SJCRH30 (cell line): ENCODE data around the gene NT5M. TPM values are rescaled to one million over a fixed set of nuclear protein-coding genes. Genes with fewer than 3 reads are reported as not detected.
"Not testable (repeated sequence)": the region's sequence is repeated elsewhere in the genome, so short reads cannot be mapped to it uniquely, and the experiment has no call there.

ENCODE experiments used
- DNase-seq, 2 experiments: peaks; one replicate each; pipeline ENCODE4 v3.0.0-alpha.2; 2015 to 2020
- H3K27ac ChIP-seq: fragments of 250-450 bp; sonication (Bioruptor Pico); 2 replicates; pipeline ENCODE4 v1.5.1; 2020; ENCODE audit warnings: mild to moderate bottlenecking, moderate library complexity
- H3K27me3 ChIP-seq: fragments of 250-450 bp; sonication (Bioruptor Pico); 2 replicates; pipeline ENCODE4 v1.5.1; 2020; ENCODE audit warnings: mild to moderate bottlenecking, moderate library complexity
- H3K36me3 ChIP-seq: fragments of 250-450 bp; sonication (Bioruptor Pico); 2 replicates; pipeline ENCODE4 v1.5.1; 2020; ENCODE audit warnings: mild to moderate bottlenecking, moderate library complexity
- H3K4me1 ChIP-seq: fragments of 250-450 bp; sonication (Bioruptor Pico); 2 replicates; pipeline ENCODE4 v1.5.1; 2020; ENCODE audit warnings: mild to moderate bottlenecking, moderate library complexity
- H3K4me3 ChIP-seq: fragments of 250-450 bp; sonication (Bioruptor Pico); 2 replicates; pipeline ENCODE4 v1.5.1; 2020; ENCODE audit warnings: mild to moderate bottlenecking, moderate library complexity
- H3K9me3 ChIP-seq: fragments of 250-450 bp; sonication (Bioruptor Pico); replicated peaks from 2 replicates; pipeline ENCODE4 v1.5.1; 2020; ENCODE audit warnings: mild to moderate bottlenecking, moderate library complexity
- total RNA-seq: library from RNA; depleted of rRNA; stranded (reverse); fragments of >200 nt; shearing (Covaris generic); gene quantifications from 2 replicates; pipeline ENCODE4 v1.2.3, GENCODE V29; 2014; rRNA removed

Gene NT5M
- 4.2 and 4.4 TPM in 2 replicates for total RNA-seq

DNA sequence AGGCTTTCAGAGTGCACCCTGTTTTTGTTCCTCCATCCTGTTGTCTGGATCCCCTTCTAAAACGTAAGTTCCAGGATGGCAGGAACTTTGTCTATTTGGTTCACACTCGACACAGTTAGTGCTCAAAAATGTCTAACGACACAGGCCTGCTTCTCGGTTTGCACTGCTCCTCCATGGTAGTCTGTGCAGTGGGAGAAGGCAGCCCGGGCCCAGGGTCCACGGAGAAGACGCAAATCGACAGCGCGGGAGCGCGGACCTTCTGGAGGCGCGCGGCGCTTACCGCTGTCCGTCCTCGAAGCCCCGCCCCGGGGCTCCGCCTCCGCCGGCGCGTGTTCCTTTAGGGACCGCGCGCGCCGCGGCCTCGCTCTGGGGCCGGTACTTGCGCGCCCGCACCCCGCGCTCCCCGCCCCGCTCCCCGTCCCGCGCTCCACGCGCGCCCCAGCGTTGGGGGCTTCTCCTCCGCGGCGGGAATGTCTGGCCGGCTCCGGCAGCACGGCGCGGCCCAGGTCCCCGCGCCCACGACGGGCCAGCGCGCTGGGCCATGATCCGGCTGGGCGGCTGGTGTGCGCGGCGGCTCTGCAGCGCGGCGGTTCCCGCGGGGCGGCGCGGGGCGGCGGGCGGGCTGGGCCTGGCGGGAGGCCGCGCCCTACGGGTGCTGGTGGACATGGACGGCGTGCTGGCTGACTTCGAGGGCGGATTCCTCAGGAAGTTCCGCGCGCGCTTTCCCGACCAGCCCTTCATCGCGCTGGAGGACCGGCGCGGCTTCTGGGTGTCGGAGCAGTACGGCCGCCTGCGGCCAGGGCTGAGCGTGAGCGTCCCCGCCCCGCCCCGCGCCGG is at the start of gene NT5M:
Gene NT5M, plus strand, starts transcription at position 364 of the 837 bp plus-strand sequence. Its CDS starts 178 bp downstream, at position 542.
- peaks cover 18% of the 10 kb centered on the region for H3K4me1 ChIP-seq
- no peaks in the 10 kb centered on the region for H3K9me3 ChIP-seq
- peak within 1 kb of the TSS; percentile 63 for H3K4me3 ChIP-seq
- no peak within 1 kb of the TSS; the same call in 1 of the 2 replicates for H3K27ac ChIP-seq
- no peaks in the 10 kb centered on the region for H3K27me3 ChIP-seq
- no peaks in the 10 kb centered on the region for H3K36me3 ChIP-seq
- peak; percentile 92 to 96 for DNase-seq

DNA sequence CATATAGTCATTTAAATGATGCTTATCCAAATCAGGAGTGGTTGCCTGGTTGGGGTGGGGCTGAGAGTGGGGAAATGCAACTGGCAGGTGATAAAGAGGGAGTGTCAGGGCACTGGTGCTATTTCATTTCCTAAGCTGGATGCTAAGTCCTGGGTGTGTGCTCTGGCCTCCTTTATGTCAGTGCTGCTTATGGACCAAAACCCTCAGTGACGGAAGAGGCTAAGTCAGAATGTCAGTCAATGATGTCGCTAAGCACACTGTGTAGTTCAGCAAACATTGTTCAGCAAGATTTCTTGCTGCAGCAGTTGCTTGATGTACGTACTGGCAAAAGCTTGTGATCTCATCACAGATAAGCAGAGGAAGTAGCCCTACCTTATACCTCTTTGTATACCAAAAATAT is 49.8 kb upstream of the NT5M start:
- Histone ChIP-seq H3K4me1 (no peaks in the 10 kb centered on the region), H3K36me3 (peaks cover 91% of the 10 kb centered on the region), H3K9me3 (no peaks in the 10 kb centered on the region), H3K27me3 (no peaks in the 10 kb centered on the region), H3K27ac (no peak overlapping the region), H3K4me3 (no peak overlapping the region)
- no peak for DNase-seq

DNA sequence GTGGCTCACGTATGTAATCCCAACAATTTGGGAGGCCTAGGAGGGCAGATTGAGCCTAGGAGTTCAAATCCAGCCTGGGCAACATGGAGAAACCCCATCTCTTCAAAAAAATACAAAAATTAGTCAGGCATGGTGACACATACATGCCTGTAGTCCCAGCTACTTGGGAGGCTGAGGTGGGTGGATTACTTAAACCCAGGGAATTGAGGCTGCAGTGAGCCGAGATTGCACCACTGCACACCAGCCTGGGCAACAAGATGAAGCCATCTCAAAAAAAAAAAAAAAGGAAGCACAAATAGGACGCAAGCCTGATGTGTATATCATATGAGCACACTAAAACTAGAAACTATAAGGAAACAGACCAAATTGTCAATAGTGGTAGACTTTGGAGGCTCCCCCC is 49.1 kb upstream of the NT5M start:
- Histone ChIP-seq H3K9me3 (no peaks in the 10 kb centered on the region), H3K27me3 (no peaks in the 10 kb centered on the region), H3K36me3 (peaks cover 91% of the 10 kb centered on the region), H3K4me3 (no peak overlapping the region), H3K27ac (no peak overlapping the region), H3K4me1 (no peaks in the 10 kb centered on the region)
- no peak for DNase-seq

DNA sequence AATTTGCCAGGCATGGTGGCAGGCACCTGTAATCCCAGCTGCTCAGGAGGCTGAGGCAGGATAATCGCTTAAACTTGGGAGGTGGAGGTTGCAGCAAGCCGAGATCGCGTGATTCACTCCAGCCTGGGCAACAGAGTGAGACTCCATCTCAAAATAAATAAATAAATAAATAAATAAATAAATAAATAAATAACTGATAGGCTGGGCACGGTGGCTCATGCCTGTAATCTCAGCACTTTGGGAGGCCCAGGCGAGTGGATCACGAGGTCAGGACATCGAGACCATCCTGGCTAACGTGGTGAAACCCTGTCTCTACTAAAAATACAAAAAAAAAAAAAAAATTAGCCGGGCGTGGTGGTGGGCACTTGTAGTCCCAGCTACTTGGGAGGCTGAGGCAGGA is 47.5 kb upstream of the NT5M start:
- not testable (repeated sequence) for H3K27me3 ChIP-seq, H3K4me3 ChIP-seq, H3K27ac ChIP-seq, H3K9me3 ChIP-seq, DNase-seq, H3K4me1 ChIP-seq
- peaks cover 91% of the 10 kb centered on the region for H3K36me3 ChIP-seq

DNA sequence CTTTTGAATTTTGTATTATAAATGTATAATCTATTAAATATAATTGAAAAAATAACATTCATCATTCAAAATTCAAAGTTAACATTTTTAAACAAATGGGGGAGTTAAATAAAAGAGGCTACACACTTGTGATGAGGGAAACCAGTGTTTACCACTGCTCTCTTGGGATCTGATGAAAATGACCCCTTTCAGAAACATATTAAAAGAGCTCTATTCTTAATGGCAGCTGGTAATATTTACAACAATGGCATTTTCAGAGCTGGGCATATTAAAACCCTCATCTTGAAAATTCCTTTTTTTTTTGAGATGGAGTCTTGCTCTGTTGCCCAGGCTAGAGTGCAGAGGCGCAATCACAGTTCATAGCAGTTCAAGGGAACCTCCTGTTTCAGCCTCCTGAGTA is 46.9 kb upstream of the NT5M start:
- no peak for DNase-seq
- H3K27ac ChIP-seq, result no peak overlapping the region
- H3K27me3 ChIP-seq, result no peaks in the 10 kb centered on the region
- H3K4me1 ChIP-seq, result no peaks in the 10 kb centered on the region
- H3K36me3 ChIP-seq, result peaks cover 91% of the 10 kb centered on the region
- no peaks in the 10 kb centered on the region for H3K9me3 ChIP-seq
- H3K4me3 ChIP-seq, result no peak overlapping the region

DNA sequence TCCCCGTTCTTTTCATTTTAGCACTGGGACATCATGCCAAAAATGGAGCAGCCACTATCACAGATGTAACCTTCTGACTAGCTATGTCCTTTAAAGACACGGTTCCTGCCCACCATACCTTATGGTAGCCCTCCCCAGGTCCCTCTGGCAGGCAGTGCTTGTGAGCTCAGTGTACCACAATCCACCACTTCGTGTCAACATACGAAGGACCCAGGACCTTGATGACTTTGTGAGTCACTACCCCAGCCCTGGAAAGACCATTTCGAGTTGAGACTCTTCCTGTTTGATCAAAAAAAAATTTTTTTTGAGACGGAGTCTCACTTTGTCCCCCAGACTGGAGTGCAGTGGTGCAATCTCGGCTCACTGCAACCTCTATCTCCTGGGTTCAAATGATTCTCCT is 45.2 kb upstream of the NT5M start:
- no peaks in the 10 kb centered on the region for H3K27me3 ChIP-seq
- H3K4me1 ChIP-seq, result no peaks in the 10 kb centered on the region
- no peak overlapping the region for H3K27ac ChIP-seq
- no peak for DNase-seq
- peaks cover 96% of the 10 kb centered on the region for H3K36me3 ChIP-seq
- no peak overlapping the region for H3K4me3 ChIP-seq
- no peaks in the 10 kb centered on the region for H3K9me3 ChIP-seq

DNA sequence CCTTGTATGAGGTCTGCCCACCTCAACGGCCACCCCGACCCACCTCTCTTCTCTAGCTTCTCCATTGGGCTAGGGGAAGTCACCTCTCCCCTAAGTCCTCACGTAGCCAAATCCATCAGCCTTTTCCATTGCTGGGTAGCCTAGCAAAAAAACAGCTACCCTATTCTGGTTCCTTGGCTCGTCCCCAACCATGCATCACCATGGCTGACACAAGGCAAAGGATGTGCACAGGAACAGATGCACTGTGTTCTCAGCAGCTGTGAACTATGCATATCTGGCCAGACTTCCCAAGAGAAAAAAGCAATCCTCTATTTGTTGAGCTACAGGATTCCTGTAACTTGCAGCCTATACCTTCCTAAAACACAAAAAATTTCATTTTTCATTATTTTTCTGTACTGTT is 44.2 kb upstream of the NT5M start:
- no peak for DNase-seq
- Histone ChIP-seq H3K4me1 (no peaks in the 10 kb centered on the region), H3K27ac (no peak overlapping the region), H3K4me3 (no peak overlapping the region), H3K36me3 (peaks cover 92% of the 10 kb centered on the region), H3K27me3 (no peaks in the 10 kb centered on the region), H3K9me3 (no peaks in the 10 kb centered on the region)

DNA sequence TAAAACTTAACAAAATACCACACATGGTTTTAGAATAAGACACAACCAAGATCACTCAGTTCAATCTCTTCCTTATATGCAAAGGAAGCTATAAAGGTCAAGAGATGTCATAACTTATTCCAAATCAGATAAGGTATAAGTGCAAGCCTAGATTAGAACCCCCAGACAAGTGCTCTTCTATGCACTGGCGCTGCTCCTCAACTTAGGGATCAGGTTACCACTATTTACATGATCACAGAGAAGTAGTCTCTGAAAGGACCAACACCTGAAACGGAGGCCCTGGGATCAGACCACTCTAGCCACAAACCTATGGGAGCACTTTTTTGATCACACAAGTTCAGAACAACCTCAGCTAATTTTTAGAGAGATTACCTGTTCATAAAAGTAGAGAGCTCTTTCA is 38.7 kb upstream of the NT5M start:
- DNase-seq, result no peak
- Histone ChIP-seq H3K9me3 (no peaks in the 10 kb centered on the region), H3K27ac (no peak overlapping the region), H3K4me3 (no peak overlapping the region), H3K4me1 (no peaks in the 10 kb centered on the region), H3K36me3 (peaks cover 95% of the 10 kb centered on the region), H3K27me3 (no peaks in the 10 kb centered on the region)

DNA sequence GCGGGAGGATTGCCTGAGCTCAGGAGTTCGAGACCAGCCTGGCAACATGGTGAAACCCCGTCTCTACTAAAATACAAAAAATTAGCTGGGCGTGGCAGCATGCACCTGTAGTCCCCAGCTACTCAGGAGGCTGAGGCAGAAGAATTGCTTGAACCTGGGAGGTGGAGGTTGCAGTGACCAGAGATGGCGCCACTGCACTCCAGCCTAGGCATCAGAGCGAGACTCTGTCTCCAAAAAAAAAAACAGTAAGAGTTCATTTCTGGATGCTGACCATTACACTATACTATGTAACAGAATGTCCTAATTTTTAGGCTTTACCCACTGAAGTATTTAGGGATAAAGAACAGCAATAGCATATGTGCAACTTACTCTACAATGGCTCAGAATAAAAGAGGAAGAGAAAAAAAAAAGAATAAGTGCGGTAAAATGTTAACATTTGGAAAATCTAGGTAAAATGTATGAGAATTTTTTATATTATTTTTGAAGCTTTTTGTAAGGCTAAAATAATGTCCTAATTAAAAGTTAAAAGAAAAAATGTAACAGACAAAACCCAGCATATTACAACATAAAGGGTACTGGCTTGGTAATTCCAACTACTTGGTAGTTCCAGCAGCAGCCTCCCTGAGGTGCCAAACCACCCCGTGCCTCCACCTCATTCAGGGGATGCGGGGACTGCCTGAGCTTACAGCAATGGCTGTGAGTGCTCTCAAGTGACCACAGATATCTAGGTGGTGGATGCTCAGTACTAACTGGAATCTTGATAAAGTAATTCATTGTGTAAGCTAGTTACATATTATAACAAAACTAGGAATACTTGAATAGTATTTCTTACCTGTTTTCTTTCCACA is 33.0 kb upstream of the NT5M start:
- H3K36me3 ChIP-seq, result peaks cover 94% of the 10 kb centered on the region
- DNase-seq, result peak in 1 of 2 experiments; percentile 51

DNA sequence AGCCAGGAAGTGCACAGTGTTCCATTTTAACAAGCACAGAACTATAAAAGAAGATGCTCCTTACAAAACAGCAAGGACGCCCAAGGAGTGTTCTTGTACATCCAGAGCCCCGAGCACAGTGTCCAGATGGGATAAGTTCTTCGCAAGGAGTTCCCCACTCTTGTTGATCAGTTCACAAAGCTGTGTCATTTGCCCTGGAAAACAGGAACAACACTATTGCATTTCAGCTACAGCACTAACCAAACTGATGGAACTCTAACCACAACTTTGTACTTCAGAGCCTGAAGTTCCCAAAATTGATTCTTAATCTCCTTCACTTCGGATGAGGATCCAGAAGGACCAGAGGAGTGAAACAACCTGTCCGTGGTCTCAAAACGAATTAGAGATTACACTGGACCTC is 27.2 kb upstream of the NT5M start:
- DNase-seq, result no peak
- no peaks in the 10 kb centered on the region for H3K9me3 ChIP-seq
- no peaks in the 10 kb centered on the region for H3K27me3 ChIP-seq
- peaks cover 67% of the 10 kb centered on the region for H3K36me3 ChIP-seq
- peaks cover 9% of the 10 kb centered on the region for H3K4me1 ChIP-seq
- H3K27ac ChIP-seq, result no peak overlapping the region
- H3K4me3 ChIP-seq, result no peak overlapping the region

More for the DNA sequence above, 33.0 kb upstream of the NT5M start:
- H3K4me3 ChIP-seq, result no peak overlapping the region
- no peaks in the 10 kb centered on the region for H3K9me3 ChIP-seq
- no peaks in the 10 kb centered on the region for H3K27me3 ChIP-seq
- H3K4me1 ChIP-seq, result no peaks in the 10 kb centered on the region
- no peak overlapping the region for H3K27ac ChIP-seq

DNA sequence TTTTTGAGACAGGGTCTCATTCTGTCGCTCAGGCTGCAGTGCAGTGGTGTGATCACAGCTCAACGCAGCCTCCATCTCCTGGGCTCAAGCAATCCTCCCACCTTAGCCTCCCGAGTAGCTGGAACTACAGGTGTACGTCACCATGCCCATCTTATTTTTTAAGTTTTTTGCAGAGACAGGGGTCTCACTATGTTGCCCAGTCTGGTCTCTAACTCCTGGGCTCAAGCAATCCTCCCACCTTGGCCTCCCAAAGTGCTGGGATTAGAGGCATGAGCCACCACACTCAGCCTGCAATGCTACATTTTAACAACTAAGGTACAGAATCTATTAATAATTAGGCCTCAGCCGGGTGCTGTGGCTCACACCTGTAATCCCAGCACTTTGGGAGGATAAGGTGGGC is 25.7 kb upstream of the NT5M start:
- H3K36me3 ChIP-seq, result peaks cover 55% of the 10 kb centered on the region

DNA sequence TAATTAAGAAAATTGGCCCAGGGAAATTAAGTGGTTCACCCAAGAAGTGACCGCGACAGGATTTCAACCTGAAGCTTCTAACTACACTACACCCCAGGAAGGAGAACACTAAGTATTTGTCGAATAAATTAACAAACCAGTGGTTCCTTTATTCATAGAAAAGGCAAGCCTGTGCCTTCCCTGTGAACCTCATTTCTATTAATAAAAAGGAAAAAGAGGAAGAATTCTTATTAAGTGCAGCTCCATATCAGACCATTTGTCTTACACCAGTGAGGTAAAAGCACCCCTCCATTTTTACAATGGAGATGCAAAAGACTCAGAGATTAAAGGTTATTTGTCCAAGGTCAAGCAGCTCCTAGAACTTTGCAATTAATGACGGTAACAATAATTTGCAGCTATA is 23.9 kb upstream of the NT5M start:
- Histone ChIP-seq H3K36me3 (peaks cover 38% of the 10 kb centered on the region), H3K4me3 (peak overlapping the region; percentile 97), H3K9me3 (no peaks in the 10 kb centered on the region), H3K4me1 (peaks cover 13% of the 10 kb centered on the region), H3K27ac (no peak overlapping the region), H3K27me3 (no peaks in the 10 kb centered on the region)
- no peak for DNase-seq

More for the DNA sequence above, 25.7 kb upstream of the NT5M start:
- not testable (repeated sequence) for H3K4me3 ChIP-seq, H3K9me3 ChIP-seq, H3K27me3 ChIP-seq, DNase-seq, H3K27ac ChIP-seq
- peaks cover 13% of the 10 kb centered on the region for H3K4me1 ChIP-seq

DNA sequence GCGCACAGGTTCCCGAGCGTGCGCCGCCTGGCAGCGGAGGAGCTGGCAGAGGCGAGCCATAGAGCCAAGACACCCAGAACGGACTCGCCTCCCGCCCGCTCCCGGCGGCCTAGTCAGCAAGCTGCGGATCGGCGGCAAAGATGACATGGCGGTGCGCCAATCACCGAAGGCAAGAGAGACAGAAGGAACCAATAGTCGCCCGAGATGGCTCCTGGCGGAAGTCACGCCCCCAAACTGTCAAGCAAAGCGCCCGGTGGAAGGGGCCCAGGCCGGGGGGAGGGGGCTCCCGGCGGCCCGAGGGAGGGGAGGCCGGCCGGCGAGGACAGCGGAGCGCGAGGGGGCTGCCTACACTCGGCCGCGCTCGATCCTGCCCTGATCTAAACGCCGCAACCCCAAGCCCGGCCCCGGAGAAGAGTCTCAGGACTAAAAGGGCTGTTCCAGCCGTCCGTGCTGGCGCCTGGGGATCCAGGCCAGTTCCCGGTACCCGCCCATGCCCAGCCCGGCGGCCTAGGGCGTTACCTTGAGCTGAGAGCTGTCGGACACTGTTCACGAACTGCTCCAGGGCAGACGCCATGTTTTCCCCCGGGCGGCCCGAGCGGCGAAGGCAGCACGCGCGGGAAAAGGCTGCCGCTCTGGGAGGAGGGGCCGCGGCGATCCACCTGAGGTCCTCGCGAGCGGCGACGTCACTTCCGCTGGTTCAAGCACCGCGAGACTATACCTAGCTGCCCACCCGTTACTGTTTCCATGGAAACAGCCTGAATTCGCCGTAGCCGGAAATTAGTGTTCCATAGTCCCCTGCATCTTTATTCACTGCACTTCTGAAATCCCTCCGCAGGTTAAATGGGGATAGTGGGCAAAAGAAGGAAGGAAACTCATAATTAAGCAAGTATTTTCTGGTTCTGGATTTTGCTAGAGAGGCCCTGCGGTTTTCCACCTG is 22.3 kb upstream of the NT5M start, which contains the start of gene COPS3:
Gene COPS3, minus strand, starts transcription at position 634 of the 937 bp plus-strand sequence. Its CDS starts 60 bp downstream, at position 574.
- Histone ChIP-seq H3K27ac (peak within 1 kb of the TSS; percentile 90), H3K4me3 (peak within 1 kb of the TSS; percentile 97), H3K4me1 (peaks cover 13% of the 10 kb centered on the region), H3K27me3 (no peaks in the 10 kb centered on the region), H3K9me3 (no peaks in the 10 kb centered on the region), H3K36me3 (peaks cover 23% of the 10 kb centered on the region)
- peak; percentile 100 for DNase-seq

DNA sequence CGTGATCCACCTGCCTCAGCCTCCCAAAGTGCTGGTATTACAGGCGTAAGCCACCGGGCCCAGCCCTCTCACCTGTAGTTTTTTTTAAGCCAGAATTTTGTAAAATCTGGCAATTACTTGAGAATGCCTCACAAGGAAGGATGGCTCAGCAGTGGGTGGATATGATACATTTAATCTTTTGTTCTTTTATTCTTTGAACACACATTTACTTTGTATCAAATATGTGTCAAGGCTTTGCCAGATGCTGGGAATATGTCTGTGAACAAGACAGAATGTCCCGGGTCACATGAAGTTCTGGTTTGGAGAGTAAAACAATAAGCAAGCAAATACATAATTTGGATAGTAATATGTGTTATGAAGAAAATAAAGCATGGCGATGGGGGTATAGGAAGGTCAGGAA is 17.2 kb upstream of the NT5M start:
- Histone ChIP-seq H3K4me3 (no peak overlapping the region), H3K4me1 (peaks cover 4% of the 10 kb centered on the region), H3K36me3 (no peaks in the 10 kb centered on the region), H3K27ac (no peak overlapping the region), H3K9me3 (no peaks in the 10 kb centered on the region), H3K27me3 (0 out of 2 replicates have a peak, but pooled peaks cover 4% of the 10 kb centered on the region)
- DNase-seq, result no peak
